ENCODE data around the gene NECAB3.

Gene NECAB3

GRCh38 chr20:33664085-33664761 is 10.0 kb downstream of the NECAB3 start:
- DNase-seq (ENCODE audit: low spot score): no peak

- peak; percentile 93 for DNase-seq (ENCODE audit: low spot score)
Observed at GRCh38 chr20:33663161-33664084, 10.8 kb downstream of the NECAB3 start.

GRCh38 chr20:33662172-33662571 is 12.1 kb downstream of the NECAB3 start, which contains the start of gene C20orf144:
Gene C20orf144 (plus strand): TSS chr20:33662327. CDS start chr20:33662346, 19 bp downstream.
- DNase-seq (ENCODE audit: low spot score): no peak

- DNase-seq (ENCODE audit: low spot score): no peak
Observed at GRCh38 chr20:33660685-33661058, 13.6 kb downstream of the NECAB3 start.

- DNase-seq (ENCODE audit: low spot score): no peak
Observed at GRCh38 chr20:33660035-33660684, 14.1 kb downstream of the NECAB3 start.

GRCh38 chr20:33659341-33660034 is 14.7 kb downstream of the NECAB3 start:
- no peak for DNase-seq (ENCODE audit: low spot score)

- no peak for DNase-seq (ENCODE audit: low spot score)
Observed at GRCh38 chr20:33658929-33659328, 15.3 kb downstream of the NECAB3 start.

- no peak for DNase-seq (ENCODE audit: low spot score)
Observed at GRCh38 chr20:33658510-33658909, 15.7 kb downstream of the NECAB3 start.

GRCh38 chr20:33657704-33658095 is 16.5 kb downstream of the NECAB3 start:
- DNase-seq (ENCODE audit: low spot score): no peak

GRCh38 chr20:33656783-33657703 is 17.2 kb downstream of the NECAB3 start:
- no peak for DNase-seq (ENCODE audit: low spot score)

- DNase-seq (ENCODE audit: low spot score): no peak
Observed at GRCh38 chr20:33656010-33656782, 18.0 kb downstream of the NECAB3 start.

GRCh38 chr20:33655164-33655563 is 19.1 kb downstream of the NECAB3 start:
- no peak for DNase-seq (ENCODE audit: low spot score)

GRCh38 chr20:33654680-33655161 is 19.5 kb downstream of the NECAB3 start:
- DNase-seq (ENCODE audit: low spot score): no peak

- DNase-seq (ENCODE audit: low spot score): no peak
Observed at GRCh38 chr20:33653900-33654596, 20.2 kb downstream of the NECAB3 start.

GRCh38 chr20:33653218-33653899 is 20.9 kb downstream of the NECAB3 start:
- DNase-seq (ENCODE audit: low spot score): peak; percentile 97

- no peak for DNase-seq (ENCODE audit: low spot score)
Observed at GRCh38 chr20:33651562-33652048, 22.6 kb downstream of the NECAB3 start.

GRCh38 chr20:33650753-33651561 is 23.3 kb downstream of the NECAB3 start:
- no peak for DNase-seq (ENCODE audit: low spot score)
